GM18502 (cell line): Measurements from ENCODE around the gene DCST2.
A peak's percentile ranks its signal among the peaks of the same experiment; 100 is the strongest.
"Not testable (repeated sequence)": the region's sequence is repeated elsewhere in the genome, so short reads cannot be mapped to it uniquely, and the experiment has no call there.

ENCODE experiments used
- ATAC-seq: cut with Tn5 transposase; IDR thresholded peaks from one replicate; pipeline ENCODE4 v1.9.1; 2021; ENCODE audit warnings: mild to moderate bottlenecking; ENCODE audit not compliant: unreplicated experiment, poor library complexity

DCST2 gene

DNA sequence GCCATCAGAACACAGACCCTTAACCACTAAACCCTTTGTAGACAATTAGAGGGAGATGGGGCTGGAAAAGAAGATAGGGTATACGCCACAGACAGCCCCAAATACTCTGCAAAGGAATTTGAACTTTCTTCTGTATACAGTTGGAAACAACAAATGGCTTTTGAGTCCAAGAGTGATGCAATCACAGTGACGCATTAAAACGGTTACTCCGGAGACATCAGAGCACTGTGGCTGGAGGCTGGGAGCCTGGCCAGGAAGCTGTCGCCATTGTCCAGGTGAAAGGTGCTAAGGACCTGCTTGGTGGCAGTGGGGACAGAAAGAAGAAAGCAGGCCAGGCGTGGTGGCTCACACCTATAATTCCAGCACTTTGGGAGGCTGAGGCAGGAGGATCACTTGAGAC lies 46.3 kb downstream of the DCST2 start:
- ATAC-seq = no peak

DNA sequence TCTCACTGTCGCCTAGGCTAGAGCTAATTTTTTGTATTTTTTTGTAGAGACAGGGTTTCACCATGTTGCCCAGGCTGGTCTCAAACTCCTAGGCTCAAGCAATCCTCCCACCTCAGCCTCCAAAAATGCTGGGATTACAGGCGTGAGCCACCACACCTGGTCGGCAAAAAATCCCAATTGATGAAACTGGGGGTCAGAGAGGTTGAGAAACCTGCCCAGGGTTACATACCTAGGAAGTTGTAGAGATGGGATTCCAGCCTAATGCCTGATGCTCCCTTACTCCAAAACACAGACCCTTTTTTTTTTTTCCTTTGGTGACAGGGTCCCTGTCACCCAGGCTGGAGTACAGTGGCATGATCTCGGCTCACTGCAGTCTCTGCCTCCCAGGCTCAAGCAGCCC lies 46.8 kb downstream of the DCST2 start:
- ATAC-seq = not testable (repeated sequence)

DNA sequence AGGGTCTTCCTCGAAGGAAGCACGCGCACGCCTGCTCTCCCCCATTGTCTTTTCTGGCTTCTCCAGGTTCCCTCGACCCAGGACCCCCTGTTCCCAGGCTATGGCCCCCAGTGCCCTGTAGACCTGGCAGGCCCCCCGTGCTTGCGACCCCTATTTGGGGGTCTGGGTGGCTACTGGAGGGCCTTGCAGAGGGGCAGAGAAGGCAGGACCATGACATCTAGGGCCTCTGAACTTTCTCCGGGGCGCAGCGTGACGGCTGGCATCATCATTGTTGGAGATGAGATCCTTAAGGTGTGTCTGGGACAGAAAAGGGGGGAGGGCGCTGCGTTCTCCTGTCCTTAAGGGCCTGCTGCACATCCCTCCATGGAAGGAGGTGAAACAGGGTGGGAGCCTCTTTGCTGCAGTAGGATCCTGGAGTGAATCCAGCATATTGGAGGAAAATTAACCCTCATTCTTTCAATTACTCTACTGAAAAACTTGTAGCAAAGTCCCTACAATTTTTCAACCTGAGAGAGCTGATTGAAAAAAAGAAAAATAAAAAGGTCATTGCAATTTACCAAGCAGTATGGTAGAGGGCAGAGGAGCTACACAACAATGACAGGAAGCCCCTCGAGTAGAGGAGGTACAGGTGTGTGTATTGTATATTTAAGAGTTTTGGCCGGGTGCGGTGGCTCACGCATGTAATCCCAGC lies 49.7 kb downstream of the DCST2 start:
- no peak for ATAC-seq

DNA sequence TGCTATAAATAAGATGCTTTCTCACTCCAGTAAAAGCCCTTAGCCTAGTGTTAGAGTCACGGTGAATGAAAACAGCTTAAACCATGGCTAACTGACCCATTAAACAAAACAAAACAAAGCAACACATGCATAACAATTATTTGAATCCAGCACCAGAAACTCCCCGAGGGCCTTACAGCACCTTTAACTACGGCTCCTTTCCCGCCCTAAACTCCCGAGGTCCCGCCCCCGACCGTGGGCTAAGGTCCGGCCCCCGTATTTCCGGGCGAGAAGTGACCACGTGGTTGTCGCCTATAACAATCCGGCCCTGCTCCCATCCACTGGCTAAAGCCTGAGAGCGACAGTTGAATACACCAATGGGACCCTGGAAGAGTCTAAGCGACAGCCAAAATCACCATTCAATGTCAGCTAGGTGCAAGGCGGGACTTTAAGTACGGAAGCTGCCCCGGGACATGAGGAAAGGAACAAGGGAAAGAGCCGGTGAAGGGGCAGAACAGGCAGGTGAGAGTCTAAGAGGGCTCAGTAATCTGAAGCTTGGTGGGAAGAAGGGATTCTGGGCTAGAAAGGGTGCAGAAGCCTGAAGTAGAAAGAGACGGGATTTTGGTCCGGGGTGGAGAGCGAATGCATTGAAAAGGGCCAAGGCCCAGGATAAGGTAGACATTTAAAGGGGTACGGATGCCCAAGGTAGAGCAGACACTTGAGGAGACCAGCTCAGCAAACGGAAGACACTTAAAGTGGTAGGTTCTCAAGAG lies 50.5 kb downstream of the DCST2 start, which contains the start of gene FLAD1:
Gene FLAD1, plus strand, starts transcription at position 448 of the 752 bp plus-strand sequence. CDS start 351 bp downstream, outside the sequence.
- peak; percentile 98 for ATAC-seq

DNA sequence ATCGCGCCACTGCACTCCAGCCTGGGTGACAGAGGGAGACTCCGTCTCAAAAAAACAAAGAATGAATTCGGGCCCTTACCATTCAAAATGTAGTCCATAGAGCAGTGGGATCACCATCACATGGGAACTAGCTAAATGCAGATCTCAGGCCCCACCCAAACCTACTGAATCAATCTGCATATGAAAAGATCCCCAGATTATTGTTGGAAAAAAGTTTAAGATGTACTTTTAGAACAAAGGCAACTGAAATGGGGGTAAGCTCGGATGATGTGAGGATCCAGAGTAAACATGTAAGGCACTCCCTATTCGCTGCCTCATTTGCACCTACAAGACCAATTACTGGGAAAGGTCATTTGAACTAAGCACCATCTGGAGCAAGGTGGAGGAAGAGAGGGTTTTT lies 51.2 kb downstream of the DCST2 start:
- no peak for ATAC-seq

DNA sequence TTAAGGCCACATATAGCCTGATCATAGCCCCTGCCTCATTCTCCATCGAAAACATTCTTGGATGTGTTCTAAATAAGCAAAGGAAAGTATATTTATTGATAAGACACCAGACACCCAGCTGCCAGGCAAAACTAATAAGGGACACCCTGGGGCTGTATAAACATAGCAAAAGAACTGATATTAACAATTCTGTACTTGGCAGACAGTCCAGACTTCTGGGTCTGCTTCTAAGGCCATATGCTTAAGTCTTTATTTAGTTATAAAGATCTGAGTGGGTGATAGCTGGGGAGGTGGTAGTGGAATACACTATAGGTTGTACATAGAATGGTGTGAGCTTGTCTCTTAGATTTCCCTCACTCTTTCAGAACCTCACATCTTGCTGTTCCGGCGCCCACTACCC lies 55.2 kb downstream of the DCST2 start:
- ATAC-seq = no peak

DNA sequence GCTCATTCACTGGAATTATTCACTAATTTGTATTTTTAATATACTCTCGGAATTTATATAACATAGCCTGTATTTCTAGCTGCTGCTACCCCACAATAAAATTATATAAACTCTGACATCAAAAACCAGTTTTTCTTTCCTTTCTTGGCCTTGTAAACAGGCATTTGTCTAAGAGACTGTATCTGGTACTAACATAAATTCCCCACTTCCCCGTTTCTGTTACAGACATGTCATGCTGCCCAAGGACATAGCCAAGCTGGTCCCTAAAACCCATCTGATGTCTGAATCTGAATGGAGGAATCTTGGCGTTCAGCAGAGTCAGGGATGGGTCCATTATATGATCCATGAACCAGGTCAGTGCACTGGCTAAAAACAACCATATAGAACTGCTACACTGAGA lies 55.8 kb downstream of the DCST2 start:
- ATAC-seq = not testable (repeated sequence)

DNA sequence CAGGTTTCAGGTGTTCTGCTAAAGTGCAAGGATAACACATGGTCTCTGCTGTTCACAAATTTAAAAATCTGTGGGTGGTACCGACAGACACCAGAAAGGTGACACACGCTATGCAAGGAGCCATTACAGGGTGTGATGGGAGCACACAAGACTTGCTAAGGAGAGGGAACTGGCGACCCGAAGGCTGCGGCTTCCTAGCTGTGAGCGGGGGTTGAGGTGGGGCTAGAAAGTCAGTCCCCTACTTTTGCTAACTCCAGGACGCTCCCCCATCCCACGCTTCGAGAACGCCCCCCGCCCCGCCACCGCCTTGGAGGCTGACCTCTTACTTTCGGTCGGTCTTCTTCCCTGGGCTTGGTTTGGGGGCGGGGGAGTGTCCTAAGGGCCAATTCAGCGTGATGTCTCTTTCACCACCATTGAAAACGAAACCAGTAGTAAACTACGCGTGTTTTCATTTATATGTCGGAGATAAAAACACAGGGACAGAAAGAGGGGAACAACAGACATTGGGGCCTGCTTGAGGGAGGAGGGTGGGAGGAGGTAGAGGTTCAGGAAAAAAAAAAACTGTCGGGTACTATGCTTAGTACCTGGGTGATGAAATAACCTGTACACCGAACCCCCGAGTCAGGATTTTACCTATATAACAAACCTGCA lies 58.0 kb downstream of the DCST2 start:
- ATAC-seq = no peak

DNA sequence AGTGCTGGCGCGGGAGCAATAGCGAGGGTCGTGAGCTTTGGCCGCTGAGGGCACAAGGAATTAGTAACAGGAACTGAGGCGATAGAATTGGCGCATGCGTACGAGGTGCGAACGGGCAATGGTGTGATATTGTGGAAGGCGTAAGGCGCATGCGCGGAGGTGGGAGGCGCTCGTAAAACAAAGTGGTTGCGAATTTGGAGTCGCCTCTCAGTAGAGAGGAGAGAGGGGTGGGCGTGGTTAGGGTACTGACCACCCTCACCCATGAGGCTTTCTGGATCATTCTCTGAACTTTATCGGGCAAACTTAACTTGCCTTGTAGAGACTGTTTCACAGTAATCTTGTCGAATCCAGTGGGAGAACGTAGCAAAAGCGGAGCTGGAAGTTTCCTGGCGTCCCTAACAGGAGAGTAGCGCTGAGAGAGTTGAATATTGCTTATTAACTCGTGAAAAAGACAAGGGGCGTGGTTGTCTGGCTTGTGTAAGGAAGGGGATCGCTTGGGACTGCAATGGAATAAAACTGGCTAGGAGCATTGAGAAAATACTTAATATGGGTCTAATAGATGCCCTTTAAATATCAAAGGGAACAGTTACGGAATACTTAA lies 58.7 kb downstream of the DCST2 start:
- ATAC-seq = peak; percentile 37

DNA sequence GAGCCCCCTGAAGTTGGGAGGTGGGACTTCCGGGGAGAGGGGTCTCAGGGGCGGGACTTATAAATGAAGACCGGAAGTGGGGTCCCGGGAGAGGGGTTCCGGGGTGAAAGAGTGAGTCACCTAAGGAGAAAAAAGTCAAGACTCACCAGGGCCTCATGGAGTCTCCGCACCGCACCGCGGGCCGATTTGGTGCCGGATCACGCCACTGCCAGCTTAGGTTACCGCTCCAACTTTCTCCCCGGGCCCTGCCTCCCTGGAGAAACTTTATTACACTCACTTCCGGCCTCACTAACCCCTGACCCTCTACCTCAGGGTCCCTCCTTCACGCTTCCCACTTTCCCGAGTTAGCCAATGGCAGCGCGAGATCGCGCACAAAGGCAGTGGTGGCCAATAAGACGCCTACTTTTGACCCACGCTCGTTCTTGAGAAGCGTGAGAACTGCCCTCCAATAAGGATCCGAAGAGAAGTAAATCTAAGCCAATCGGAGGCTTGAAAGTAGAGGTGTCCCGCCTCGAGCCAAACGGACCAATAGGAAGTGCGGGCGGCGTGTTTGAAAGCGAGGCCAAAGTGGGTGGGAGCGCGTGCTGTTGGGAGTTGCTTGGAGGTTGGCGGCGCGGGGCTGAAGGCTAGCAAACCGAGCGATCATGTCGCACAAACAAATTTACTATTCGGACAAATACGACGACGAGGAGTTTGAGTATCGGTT lies 59.3 kb downstream of the DCST2 start, which contains the start of gene CKS1B:
Gene CKS1B, plus strand, starts transcription at position 580 of the 706 bp plus-strand sequence. Its CDS starts 65 bp downstream, at position 645.
- peak; percentile 72 for ATAC-seq

DNA sequence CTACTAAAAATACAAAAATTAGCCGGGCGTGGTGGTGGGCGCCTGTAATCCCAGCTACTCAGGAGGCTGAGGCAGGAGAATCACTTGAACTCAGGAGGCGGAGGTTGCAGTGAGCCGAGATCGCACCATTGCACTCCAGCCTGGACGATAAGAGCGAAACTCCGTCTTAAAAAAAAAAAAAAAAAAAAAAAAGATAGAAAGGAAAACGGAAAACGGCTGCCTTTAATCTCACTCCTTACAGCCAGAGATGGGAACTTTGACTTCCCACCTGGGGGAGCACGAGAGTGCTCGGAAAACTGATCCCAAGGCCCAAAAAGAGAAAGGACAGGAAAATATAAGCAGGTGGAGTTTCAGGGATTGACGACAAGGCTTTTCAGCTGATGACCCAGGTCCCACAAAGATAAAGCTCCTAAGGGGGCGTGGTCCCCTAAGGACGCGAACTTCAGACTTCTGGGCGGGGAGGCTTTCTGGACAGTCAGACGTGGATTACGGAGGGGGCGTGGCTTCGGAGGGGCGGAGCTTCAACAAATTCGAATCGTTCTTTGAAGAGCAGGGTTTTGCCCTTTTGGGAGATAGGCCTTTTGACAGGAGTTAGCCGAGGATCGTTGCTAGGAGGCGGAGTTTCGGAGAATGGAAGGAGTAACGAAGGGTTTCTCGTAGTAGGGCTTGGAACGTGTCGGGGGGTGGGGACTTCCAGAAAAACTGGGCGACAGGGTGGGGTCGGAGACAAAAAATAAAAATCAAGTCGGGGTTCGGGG lies 60.1 kb downstream of the DCST2 start:
- peak; percentile 24 for ATAC-seq

DNA sequence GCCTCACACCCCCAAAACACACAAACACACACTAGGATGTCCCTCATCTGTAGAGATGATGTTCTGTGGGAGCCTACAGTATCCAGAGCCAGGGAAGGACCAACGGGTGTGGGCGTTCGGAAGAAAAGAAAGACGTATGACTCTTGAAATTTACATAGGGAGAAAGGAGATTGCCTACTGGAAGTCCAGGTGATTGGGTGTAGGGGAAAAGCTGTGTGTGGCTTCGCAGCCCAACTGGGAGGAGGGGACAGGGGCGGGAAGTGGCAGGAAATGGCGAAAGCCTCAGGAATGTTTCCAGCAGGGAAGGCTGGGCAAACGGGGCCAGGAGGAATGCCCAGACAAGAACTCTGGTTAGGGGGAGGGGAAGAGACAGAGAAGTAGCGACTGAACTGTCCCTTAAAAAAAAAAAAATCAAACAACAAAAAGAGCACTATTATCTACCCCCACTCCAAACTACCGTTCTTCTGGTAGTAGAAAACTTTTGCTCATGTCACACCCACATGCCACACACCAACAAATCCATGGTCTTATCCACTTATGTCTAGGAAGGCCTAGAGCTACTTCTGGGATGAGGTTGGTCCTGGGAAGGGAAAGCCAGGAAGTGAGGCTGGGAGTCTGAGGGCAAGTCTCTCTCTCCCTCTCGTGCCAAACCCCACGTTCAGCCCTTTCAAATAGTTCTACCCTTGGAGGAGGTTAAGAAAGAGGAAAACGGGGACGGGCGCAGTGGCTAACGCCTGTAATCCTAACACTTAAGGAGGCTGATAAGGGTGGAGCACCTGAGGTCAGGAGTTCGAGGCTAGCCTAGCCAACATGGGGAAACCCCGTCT lies 60.9 kb downstream of the DCST2 start:
- ATAC-seq = no peak

DNA sequence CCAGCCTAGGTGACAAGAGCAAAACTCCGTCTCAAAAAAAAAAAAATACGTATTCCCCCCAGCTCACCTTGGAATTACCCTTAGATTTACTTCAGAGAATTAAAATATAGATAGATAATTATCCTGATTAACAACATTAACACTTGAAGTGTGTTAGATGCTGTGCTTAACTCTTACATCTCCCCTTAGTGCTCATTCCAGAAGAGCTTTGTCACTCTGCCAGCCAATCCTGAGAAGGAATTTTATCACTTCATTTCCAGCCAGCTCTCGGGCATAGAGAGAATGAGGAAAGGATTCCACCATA lies 61.4 kb downstream of the DCST2 start:
- ATAC-seq = no peak

DNA sequence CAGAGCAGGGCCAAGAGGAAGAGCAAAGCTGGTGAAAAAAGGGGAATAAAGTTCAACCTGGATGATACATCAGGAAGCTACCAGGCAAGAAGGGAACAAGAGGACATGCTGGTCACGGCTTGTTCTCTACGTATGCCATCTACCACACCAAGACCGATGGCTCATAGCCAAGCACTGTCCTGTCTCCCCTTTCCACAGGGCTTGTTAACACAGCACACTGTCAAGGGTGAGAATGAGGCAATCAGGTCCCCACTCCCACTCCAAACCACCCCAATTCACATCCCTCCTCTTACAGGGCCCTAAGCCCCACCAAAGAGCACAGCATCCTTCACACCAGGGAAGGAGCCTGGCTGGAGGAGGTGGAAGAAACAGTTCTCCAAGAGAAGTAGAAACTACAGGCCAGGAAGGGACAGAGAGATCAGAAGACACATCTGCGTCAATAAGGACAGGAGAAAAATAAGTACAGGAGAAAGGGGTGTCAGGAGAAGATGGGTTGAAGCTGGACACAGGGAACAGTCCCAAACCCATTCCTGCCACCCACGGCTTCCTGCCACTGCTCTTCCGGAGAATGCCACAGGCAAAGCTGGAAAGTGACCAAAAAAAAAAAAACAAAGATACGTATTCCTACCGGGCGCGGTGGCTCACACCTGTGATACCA lies 62.1 kb downstream of the DCST2 start:
- ATAC-seq = no peak

DNA sequence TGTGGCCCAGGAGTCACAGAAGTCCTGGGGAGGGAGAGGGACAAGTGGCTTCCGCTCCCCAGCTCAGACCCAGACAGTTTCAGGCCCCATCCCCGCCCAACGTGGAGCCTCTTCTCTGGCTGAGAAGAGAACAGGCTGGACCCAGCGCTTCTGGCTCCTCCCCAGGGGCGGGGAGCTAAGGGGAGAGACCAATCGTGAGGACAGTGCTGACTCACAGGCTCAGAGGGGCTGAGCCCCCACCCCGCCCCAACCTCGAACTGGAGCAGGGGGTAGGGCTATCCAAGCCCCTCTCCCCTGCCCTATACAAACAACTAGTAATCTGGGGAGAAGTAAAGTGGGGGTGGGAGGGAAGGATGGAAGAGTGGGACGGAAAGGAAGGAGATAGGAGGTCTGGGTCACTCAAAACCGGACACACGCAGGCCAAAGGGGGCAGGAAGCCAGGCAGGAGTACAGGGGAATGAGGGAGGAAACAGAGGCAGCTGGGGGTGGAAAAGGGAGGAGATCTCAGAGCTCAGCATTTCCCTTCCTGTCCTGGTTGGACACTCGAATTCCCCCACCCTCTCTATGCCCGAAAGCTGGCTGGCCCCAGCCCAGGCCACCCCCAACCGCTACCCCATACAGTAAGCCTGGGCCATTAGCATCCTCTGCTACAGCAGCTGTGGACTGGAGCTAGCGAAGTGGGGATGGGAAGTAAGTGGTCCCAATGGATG lies 62.8 kb downstream of the DCST2 start, which contains the start of gene SHC1:
Gene SHC1, minus strand, starts transcription at position 117 of the 710 bp plus-strand sequence. CDS start 221 bp downstream, outside the sequence.
- peak; percentile 26 for ATAC-seq

DNA sequence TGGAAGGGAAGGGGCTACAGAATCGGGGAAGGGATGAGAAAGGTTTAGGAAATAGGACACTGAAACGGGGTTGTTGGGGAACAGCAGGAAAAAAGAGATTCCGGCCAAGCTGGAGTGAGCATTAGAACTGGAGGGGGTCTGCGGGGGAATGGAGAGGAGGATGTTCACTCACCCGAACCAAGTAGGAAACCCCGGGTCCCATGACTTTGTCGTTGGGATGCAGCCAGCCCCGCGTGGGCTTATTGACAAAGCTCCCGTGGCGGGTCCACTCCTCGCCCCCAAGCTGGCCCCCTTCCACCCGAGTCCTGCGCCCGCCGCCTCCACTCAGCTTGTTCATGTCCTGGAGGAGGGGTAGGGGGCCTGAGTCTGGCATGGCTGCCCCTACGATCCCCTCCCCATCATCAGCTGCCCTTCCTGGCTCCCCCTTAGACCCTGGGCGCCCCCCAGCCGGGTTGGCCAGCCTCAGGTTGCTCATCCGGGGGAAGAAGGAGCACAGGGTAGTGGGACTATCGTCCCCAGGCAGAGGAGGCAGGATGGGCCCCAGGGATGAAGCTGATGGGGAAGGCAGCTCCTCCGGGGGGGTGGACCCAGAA lies 63.6 kb downstream of the DCST2 start:
- no peak for ATAC-seq

DNA sequence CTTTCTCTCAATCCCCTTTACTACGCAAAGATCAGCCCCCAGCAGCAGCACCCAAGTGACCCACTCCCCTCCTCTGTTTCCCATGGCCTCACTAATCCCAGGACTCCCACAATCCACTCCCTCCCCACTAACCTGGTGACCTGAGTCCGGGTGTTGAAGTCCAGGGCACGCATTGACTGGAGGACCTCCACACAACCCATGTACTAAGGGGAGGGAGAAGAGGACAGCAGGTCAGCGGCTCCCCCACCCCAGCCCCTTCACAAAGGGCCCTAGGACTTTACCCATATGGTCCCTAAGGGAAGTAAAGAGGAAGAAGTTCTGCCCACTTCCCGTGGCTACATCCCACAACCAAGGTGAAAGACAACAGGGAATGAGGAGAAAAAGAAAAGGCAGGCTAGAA lies 64.3 kb downstream of the DCST2 start:
- no peak for ATAC-seq
